Islet precursor cell (in vitro differentiated cells): Measurements from ENCODE around the gene C16orf78.

Experiments
- DNase-seq: peaks from one replicate; pipeline ENCODE4 v3.0.0-alpha.2; 2018

C16orf78 gene

GRCh38 chr16:49373504-49373903 is at the start of gene C16orf78:
C16orf78 (plus strand) TSS chr16:49373804; CDS start chr16:49373940, 136 bp downstream.
- DNase-seq: peak; percentile 27

- no peak for DNase-seq
Observed at GRCh38 chr16:49324703-49325102, 48.9 kb upstream of the C16orf78 start.

- peak; percentile 42 for DNase-seq
Observed at GRCh38 chr16:49327466-49327865, 46.1 kb upstream of the C16orf78 start.

- no peak for DNase-seq
Observed at GRCh38 chr16:49328325-49328724, 45.3 kb upstream of the C16orf78 start.

- no peak for DNase-seq
Observed at GRCh38 chr16:49330562-49331201, 42.9 kb upstream of the C16orf78 start.

- peak; percentile 62 for DNase-seq
Observed at GRCh38 chr16:49332589-49333258, 40.9 kb upstream of the C16orf78 start.

- DNase-seq: no peak
Observed at GRCh38 chr16:49333259-49333597, 40.4 kb upstream of the C16orf78 start.

- DNase-seq: peak; percentile 31
Observed at GRCh38 chr16:49335828-49336227, 37.8 kb upstream of the C16orf78 start.

GRCh38 chr16:49336581-49336980 is 37.0 kb upstream of the C16orf78 start:
- peak; percentile 24 for DNase-seq

- DNase-seq: peak; percentile 41
Observed at GRCh38 chr16:49337814-49338350, 35.7 kb upstream of the C16orf78 start.

GRCh38 chr16:49338611-49339265 is 34.9 kb upstream of the C16orf78 start:
- DNase-seq: no peak

GRCh38 chr16:49340466-49340865 is 33.1 kb upstream of the C16orf78 start:
- DNase-seq: peak; percentile 37

GRCh38 chr16:49341706-49342105 is 31.9 kb upstream of the C16orf78 start:
- DNase-seq: peak; percentile 22

- DNase-seq: peak; percentile 46
Observed at GRCh38 chr16:49342336-49343265, 31.0 kb upstream of the C16orf78 start.

- DNase-seq: peak; percentile 16
Observed at GRCh38 chr16:49343291-49343690, 30.3 kb upstream of the C16orf78 start.

GRCh38 chr16:49344401-49344800 is 29.2 kb upstream of the C16orf78 start:
- DNase-seq: peak; percentile 24

- DNase-seq: peak; percentile 78
Observed at GRCh38 chr16:49345829-49346228, 27.8 kb upstream of the C16orf78 start.

GRCh38 chr16:49346459-49346858 is 27.1 kb upstream of the C16orf78 start:
- no peak for DNase-seq

- DNase-seq: no peak
Observed at GRCh38 chr16:49347476-49347875, 26.1 kb upstream of the C16orf78 start.

GRCh38 chr16:49348408-49349176 is 25.0 kb upstream of the C16orf78 start:
- DNase-seq: no peak

- no peak for DNase-seq
Observed at GRCh38 chr16:49349446-49350168, 24.0 kb upstream of the C16orf78 start.
